Dedifferentiated amniotic fluid mesenchymal stem cell (primary cell): Measurements from ENCODE around the gene RPL7A.
A peak's percentile ranks its signal among the peaks of the same experiment; 100 is the strongest.
"Not testable (repeated sequence)": the region's sequence is repeated elsewhere in the genome, so short reads cannot be mapped to it uniquely, and the experiment has no call there.

Experiments
- DNase-seq: peaks from one replicate; pipeline ENCODE4 v3.0.0-alpha.2; 2016; ENCODE audit errors: extremely low spot score

Gene RPL7A

GRCh38 chr9:133368249-133368881 lies 20.3 kb downstream of the RPL7A start:
- no peak for DNase-seq

DNA sequence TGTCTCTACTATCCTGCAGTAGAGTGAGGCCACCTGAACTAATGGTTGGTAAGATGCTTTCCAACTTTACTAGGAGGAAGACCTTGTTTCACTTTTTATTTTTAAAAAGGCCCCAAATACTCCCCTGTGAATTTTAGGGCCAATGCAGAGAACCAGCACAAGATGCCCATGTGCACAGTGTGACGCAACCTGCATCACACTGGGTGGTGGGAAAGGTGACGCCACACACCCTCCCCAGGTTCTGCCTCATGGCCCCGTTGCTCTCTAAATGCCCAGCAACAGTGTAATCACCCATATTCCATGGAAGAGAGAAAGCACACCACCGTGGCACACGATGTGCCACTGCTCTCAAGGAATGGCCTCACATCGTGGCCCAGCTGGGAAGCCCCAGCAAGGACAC lies 21.4 kb downstream of the RPL7A start:
- no peak for DNase-seq

GRCh38 chr9:133369933-133370332 lies 21.9 kb downstream of the RPL7A start:
- no peak for DNase-seq

- DNase-seq = no peak
Observed at GRCh38 chr9:133370685-133371084, 22.7 kb downstream of the RPL7A start.

DNA sequence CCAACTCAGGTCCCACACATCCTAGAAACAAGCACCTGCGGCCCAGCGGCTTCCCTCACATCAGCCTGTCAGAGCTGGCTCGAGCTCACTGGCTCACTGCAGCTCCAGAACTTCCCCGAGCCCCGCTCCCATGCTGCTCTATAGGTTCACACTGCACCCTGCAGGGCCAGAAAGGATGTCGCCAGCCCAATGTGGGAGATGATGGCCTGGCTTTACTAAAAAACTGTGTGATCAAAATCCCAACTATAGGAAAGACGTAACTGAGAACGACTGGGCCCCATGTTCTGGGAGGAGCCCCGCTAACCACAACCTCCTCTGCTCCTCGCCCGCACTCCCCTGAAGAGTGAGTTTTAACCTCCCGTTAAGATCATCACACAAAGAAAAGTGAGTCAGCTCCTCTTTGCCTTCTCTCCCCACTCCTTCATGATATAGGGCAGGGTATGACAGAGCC lies 23.3 kb downstream of the RPL7A start:
- DNase-seq = no peak

GRCh38 chr9:133372144-133372543 lies 24.1 kb downstream of the RPL7A start:
- DNase-seq = no peak

DNA sequence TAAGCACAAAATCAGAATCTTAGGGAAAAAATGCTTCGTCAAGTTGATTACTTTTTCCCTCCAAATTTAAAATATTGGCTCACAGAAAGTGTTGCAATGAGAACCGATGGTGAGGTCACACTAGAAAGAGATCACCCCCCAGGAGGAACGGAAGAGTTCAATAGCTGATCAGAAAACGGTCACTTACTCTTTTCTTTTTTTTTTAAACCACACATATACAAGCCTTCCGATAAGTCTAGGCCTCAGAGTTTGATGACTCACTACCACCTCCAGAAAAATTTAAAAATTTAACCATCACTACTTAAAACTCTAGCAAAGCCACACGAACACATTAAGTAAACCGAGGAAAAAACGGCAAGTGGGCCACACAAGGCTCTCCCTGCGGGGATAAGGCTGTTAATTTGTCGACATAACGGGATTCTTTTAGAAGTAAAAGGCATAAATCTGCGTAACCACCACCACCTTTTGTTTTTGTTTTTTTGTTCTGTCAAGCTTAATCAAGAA lies 26.6 kb downstream of the RPL7A start:
- DNase-seq = peak; percentile 45

DNA sequence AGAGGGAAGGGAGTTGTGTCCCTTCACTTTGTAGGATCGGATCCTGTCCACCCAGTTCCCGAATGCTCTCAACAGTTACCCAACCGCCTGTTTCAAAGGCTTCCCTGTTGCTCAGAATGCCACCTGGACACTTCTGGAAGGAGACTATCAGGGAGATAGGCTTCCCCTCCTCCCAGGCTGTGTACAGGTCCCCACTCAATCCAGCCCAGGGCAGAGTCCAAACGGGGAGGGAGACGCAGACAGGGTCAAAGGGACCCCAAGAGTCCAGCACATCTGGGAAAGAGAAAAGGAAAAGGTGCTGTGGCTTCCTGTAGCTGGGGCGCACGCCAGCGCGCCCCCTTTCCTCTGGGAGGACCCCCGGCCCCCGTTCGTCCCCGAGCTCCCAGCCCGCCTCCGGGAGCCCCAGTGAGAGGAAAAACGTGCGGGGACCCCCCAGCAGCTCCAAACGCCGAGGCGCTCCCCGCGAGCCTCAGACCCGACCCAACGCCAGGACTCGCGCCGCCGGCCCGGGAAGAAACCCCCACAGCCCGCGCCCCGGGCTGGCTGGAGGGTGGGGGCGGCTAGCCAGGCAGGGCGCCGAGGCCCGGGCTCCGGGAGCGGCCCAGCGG lies 27.2 kb downstream of the RPL7A start:
- peak; percentile 23 for DNase-seq

GRCh38 chr9:133375724-133376654 lies 28.0 kb downstream of the RPL7A start, which contains the start of the genes STKLD1 and SURF4:
TSS of gene STKLD1 (plus strand) at chr9:133376366. CDS start at chr9:133376474, 108 bp downstream.
TSS of gene SURF4 (minus strand) at chr9:133376060. CDS start at chr9:133375969, 91 bp downstream.
- DNase-seq = peak; percentile 90

- not testable (repeated sequence) for DNase-seq
Observed at GRCh38 chr9:133377280-133377679, 29.3 kb downstream of the RPL7A start.

GRCh38 chr9:133377721-133378216 lies 29.8 kb downstream of the RPL7A start:
- DNase-seq = no peak

DNA sequence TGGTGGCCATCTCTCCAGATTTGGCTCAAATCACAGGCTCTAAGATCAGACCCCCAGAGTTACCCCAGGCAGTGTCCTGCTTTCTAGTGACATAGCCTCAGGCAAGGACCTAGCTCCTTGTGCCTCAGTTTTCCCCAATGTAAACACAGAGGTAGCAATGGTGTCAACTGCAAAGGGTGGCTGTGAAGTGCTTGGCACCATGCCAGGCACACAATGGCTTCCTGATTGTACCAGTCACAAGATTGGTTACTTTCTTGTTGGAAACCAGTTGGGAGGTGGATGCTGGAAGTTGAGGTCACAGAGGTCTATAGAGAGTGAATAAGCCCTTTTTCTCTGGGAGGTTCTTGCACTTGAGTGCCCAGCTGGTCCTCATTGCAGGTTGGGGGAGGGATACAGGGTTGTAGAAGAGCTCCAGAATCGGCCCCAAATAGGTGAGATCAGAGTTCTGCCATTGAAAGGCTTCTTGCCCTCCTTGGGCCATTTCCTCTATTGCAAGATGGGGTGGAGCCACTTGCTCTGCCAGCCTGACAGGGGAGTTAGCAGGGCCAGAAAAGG lies 30.5 kb downstream of the RPL7A start:
- no peak for DNase-seq

DNA sequence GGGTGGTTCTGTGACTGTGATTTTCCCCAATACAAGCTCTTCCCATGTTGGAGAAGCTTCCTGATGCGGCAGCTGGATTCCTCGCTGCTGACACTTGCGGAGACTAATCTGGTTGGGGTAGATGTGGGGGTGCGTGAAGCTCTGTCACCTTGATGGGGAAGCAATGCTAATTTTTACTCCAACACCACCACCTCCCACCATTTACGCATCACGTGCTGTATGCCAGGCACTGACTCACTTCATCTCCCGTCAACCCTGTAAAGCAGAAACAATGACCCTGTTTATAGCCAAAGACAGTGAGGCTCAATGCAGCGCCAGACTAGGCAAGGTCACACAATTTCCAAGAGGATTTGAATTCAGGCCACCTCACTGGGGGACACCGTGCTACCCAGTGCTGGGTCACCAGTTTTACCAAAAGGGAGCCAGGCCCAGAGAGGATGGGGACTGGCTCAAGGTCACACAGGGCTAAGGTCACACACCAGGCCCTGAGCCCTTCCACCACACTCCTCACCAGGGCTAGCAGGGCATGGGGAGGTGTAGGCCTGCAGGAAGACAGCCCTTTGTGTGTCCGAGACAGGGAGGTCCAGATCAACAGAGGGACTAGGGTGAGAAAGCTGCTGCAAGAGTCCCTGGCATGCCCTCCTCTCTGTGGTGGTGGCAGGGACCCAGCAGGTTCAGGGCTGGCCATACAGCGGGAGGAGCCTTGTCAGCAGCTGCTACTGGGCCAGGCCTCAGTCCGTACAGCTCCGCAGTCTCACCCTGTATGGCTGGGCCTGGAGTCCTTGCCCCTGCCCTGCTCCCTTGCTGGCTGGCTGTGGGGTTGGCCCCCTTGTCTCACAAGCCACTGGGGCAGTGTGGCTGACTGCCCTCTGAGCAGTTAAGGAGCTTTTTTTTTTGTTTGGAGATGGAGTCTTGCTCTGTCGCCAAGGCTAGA lies 31.4 kb downstream of the RPL7A start:
- no peak for DNase-seq

- no peak for DNase-seq
Observed at GRCh38 chr9:133380734-133381133, 32.7 kb downstream of the RPL7A start.

- DNase-seq = no peak
Observed at GRCh38 chr9:133382507-133383141, 34.6 kb downstream of the RPL7A start.

- no peak for DNase-seq
Observed at GRCh38 chr9:133383438-133383837, 35.4 kb downstream of the RPL7A start.

DNA sequence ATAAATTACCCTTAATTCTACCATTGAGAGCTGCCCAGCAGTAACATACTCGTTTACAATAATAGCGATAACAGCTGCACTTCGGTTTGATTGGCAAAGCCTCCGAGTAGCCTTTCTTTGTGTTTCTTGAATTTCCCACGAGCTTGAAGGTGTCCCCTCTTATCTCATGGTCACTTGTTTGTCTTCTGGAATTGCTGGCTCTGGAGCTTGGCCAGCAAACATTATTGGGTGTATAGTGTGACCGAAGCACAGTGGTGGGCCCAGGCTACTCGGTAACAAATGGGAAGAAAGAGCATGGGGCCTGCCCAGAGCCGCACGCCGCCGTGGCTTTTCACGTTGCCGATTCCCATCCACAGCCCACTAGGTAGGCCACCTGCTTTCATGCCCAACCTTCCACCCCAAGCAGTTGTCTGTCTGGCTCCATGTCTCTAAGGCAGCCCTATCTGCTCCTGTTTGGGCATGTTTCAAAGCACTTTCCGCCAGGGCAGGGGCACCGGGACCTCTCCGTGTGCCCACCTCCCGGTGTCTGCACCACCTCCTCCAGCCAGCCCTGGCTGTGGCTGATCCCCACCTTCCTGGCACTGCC lies 36.8 kb downstream of the RPL7A start:
- no peak for DNase-seq

DNA sequence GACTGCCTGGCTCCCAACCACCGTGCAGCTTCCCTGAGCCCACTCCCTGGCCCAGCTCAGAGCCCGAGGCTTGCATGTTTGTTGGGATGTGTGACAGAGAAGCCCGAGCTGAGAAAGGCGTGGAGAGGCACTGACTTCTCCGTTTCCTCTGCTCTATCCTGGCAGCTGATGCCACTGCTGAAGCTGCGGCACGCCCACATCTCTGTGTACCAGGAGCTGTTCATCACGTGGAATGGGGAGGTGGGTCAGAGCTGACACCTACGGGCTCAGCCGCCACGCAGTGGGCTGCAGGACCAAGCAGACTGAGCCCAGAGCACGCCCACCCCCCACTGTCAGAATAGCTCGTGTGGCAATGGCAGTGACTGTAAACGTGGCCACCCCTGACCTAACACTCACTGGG lies 37.4 kb downstream of the RPL7A start:
- no peak for DNase-seq

GRCh38 chr9:133386338-133386737 lies 38.3 kb downstream of the RPL7A start:
- DNase-seq = no peak

DNA sequence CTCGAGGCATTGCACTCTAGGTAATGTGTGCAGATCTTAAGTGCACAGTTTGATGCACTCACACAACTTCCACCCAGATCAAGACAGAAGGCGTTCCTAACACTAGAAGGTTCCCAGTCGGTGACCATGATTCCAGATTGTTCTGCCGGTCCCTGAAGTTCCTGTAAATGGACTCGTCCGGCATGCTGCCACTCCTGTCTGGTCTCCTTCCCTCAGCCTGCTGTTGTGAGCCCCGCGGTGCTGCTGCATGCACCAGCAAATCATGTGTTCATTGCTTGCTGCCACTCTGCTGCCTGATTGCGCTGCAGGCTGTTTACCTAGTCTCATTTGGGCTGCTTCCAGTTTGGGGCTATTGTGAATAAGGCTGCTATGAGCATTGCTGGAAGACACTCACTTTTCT lies 39.7 kb downstream of the RPL7A start:
- no peak for DNase-seq
